Ishikawa (cell line): Measurements from ENCODE around the gene SLC41A3.

ENCODE experiments used
- CEBPB ChIP-seq: IDR thresholded peaks from 2 replicates; pipeline ENCODE4 v1.6.1; 2012
- CREB1 ChIP-seq: IDR thresholded peaks from 2 replicates; pipeline ENCODE4 v1.6.1; 2012; ENCODE audit warnings: low read depth
- EGR1 ChIP-seq: IDR thresholded peaks from 2 replicates; pipeline ENCODE4 v1.6.1; 2012
- EP300 ChIP-seq: IDR thresholded peaks from 2 replicates; pipeline ENCODE4 v1.6.1; 2012; ENCODE audit warnings: borderline replicate concordance
- FOXM1 ChIP-seq: IDR thresholded peaks from 2 replicates; pipeline ENCODE4 v1.6.1; 2012; ENCODE audit warnings: low read depth, borderline replicate concordance
- MAX ChIP-seq: IDR thresholded peaks from 2 replicates; pipeline ENCODE4 v1.6.1; 2012
- NFIC ChIP-seq: IDR thresholded peaks from 2 replicates; pipeline ENCODE4 v1.6.1; 2012
- RAD21 ChIP-seq: IDR thresholded peaks from 2 replicates; pipeline ENCODE4 v1.6.1; 2012; ENCODE audit warnings: low read depth
- REST ChIP-seq: IDR thresholded peaks from 2 replicates; pipeline ENCODE4 v1.6.1; 2012; ENCODE audit warnings: low read depth, mild to moderate bottlenecking
- TAF1 ChIP-seq: IDR thresholded peaks from 2 replicates; pipeline ENCODE4 v1.6.1; 2012; ENCODE audit warnings: low read depth, mild to moderate bottlenecking
- TCF12 ChIP-seq: IDR thresholded peaks from 2 replicates; pipeline ENCODE4 v1.6.1; 2012; ENCODE audit warnings: low read depth
- TEAD4 ChIP-seq: IDR thresholded peaks from 2 replicates; pipeline ENCODE4 v1.6.1; 2012
- USF1 ChIP-seq: IDR thresholded peaks from 2 replicates; pipeline ENCODE4 v1.6.1; 2012
- YY1 ChIP-seq: IDR thresholded peaks from 2 replicates; pipeline ENCODE4 v1.6.1; 2012; ENCODE audit warnings: low read depth
- ZBTB7A ChIP-seq: IDR thresholded peaks from 2 replicates; pipeline ENCODE4 v1.6.1; 2012; ENCODE audit warnings: low read depth

SLC41A3 gene

GRCh38 chr3:126031981-126032471 lies 51.9 kb downstream of the SLC41A3 start:
- TF ChIP-seq MAX (no peak), RAD21 (no peak), FOXM1 (no peak), EP300 (no peak), TCF12 (no peak), EGR1 (no peak), CEBPB (no peak), TEAD4 (no peak), USF1 (no peak), NFIC (no peak), CREB1 (no peak), ZBTB7A (no peak), YY1 (no peak)

GRCh38 chr3:126030455-126030854 lies 53.5 kb downstream of the SLC41A3 start:
- TF ChIP-seq CREB1 (no peak), MAX (no peak), FOXM1 (no peak), TEAD4 (no peak), CEBPB (no peak), TCF12 (no peak), REST (no peak), TAF1 (no peak)

GRCh38 chr3:126029241-126029640 lies 54.7 kb downstream of the SLC41A3 start:
- TF ChIP-seq MAX, result no peak
- no peak for TF ChIP-seq EP300
- no peak for TF ChIP-seq ZBTB7A
- no peak for TF ChIP-seq YY1
- no peak for TF ChIP-seq RAD21
- TF ChIP-seq REST, result no peak
- no peak for TF ChIP-seq TCF12
- no peak for TF ChIP-seq EGR1
- no peak for TF ChIP-seq USF1
- no peak for TF ChIP-seq TEAD4
- TF ChIP-seq FOXM1, result no peak

- TF ChIP-seq YY1, result no peak
- peak; percentile 16; the same call in 1 of the 2 replicates for TF ChIP-seq USF1
- no peak for TF ChIP-seq ZBTB7A
- no peak for TF ChIP-seq EGR1
- no peak for TF ChIP-seq RAD21
- TF ChIP-seq TCF12, result no peak
- TF ChIP-seq REST, result no peak
- no peak for TF ChIP-seq CREB1
- TF ChIP-seq NFIC, result no peak
Observed at GRCh38 chr3:126028096-126028495, 55.8 kb downstream of the SLC41A3 start.

GRCh38 chr3:126026761-126027160 lies 57.2 kb downstream of the SLC41A3 start:
- TF ChIP-seq EGR1 (no peak), MAX (no peak), REST (no peak), ZBTB7A (no peak), TAF1 (no peak), RAD21 (no peak), TEAD4 (no peak), TCF12 (no peak), FOXM1 (no peak), CEBPB (no peak), CREB1 (no peak), YY1 (no peak), NFIC (no peak), EP300 (no peak), USF1 (no peak)
